Fibroblast of villous mesenchyme (primary cell): ENCODE data around the gene NUP98. TPM values are rescaled to one million over a fixed set of nuclear protein-coding genes. Genes with fewer than 3 reads are reported as not detected.
"Not testable (repeated sequence)": the region's sequence is repeated elsewhere in the genome, so short reads cannot be mapped to it uniquely, and the experiment has no call there.

Source experiments
- DNase-seq: peaks from one replicate; pipeline ENCODE4 v3.0.0-alpha.2; 2010; ENCODE audit warnings: low read depth
- H3K4me3 ChIP-seq: 2 replicates; pipeline ENCODE4 v1.5.1; 2011; ENCODE audit warnings: low read depth, mild to moderate bottlenecking, low read length
- CTCF ChIP-seq: IDR thresholded peaks from 2 replicates; pipeline ENCODE4 v1.5.1; 2012; ENCODE audit warnings: low read depth, mild to moderate bottlenecking, low read length; ENCODE audit not compliant: insufficient read depth
- total RNA-seq: library from RNA; depleted of rRNA; stranded (reverse); fragments of >200 nt; gene quantifications from 2 replicates; pipeline ENCODE4 v1.2.3, GENCODE V29; 2012

NUP98 gene
- total RNA-seq, 1 donor, result 183 TPM

GRCh38 chr11:3822312-3822711 is 25.0 kb upstream of the NUP98 start:
- DNase-seq, result no peak
- TF ChIP-seq CTCF, result no peak
- no peak overlapping the region for H3K4me3 ChIP-seq

- TF ChIP-seq CTCF, result no peak
- DNase-seq, result no peak
- no peak overlapping the region for H3K4me3 ChIP-seq
Observed at GRCh38 chr11:3820971-3821370, 23.6 kb upstream of the NUP98 start.

- TF ChIP-seq CTCF, result no peak
- no peak overlapping the region for H3K4me3 ChIP-seq
- DNase-seq, result no peak
Observed at GRCh38 chr11:3817181-3817800, 19.9 kb upstream of the NUP98 start.

GRCh38 chr11:3816673-3817072 is 19.3 kb upstream of the NUP98 start:
- no peak for DNase-seq
- TF ChIP-seq CTCF, result no peak
- no peak overlapping the region for H3K4me3 ChIP-seq

- no peak for TF ChIP-seq CTCF
- no peak overlapping the region for H3K4me3 ChIP-seq
- DNase-seq, result no peak
Observed at GRCh38 chr11:3815845-3816244, 18.5 kb upstream of the NUP98 start.

GRCh38 chr11:3814832-3815231 is 17.5 kb upstream of the NUP98 start:
- not testable (repeated sequence) for H3K4me3 ChIP-seq, DNase-seq

- no peak for DNase-seq
- no peak overlapping the region for H3K4me3 ChIP-seq
- TF ChIP-seq CTCF, result no peak
Observed at GRCh38 chr11:3810951-3811350, 13.6 kb upstream of the NUP98 start.
